Measurements from ENCODE around the gene NDEL1.

Gene NDEL1

DNA sequence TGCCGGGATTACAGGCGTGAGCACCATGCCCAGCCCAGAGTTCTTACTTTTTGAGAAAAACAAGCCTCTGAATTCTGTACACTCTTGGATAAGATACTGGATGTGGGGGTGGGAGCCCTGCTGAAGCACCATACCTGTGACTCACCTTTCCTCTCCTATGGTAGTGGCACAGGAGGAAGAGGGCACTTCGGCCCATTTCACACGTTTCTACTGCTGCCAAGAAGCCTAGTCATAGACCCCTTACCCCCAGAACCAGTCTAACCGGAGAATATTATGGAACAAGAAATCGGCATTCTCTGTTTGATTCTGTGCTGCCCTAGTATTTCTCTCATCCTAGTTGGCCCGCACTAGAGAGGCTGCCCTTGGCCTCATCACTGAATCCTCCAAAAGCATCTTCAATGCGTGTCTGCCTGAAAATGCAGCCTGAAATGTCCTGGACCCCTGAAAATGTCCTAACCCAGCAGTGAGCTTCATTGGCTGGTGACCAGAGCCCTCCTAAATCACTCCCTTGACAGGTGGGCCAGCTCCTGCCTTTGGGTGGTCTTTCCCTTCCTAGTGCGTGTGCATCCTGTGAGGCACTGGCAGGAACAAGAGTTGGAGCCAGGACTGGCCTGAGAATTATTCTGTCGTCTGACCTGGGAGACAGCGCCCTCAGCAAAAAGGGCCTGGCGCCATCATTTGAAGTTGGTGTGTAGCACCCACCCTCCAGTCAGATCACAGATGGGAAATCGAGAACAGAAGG, 37.9 kb downstream of the NDEL1 start:
- H3K9me3 Mint-ChIP-seq = no peaks in the 10 kb centered on the region
- no peaks in the 10 kb centered on the region for H3K4me1 Mint-ChIP-seq (ENCODE audit: low read depth)
- no peak for DNase-seq
- H3K27ac Mint-ChIP-seq = no peak overlapping the region
- H3K27me3 Mint-ChIP-seq = no peaks in the 10 kb centered on the region
- H3K36me3 Mint-ChIP-seq (ENCODE audit: low read depth) = peaks cover 86% of the 10 kb centered on the region
- H3K4me3 Mint-ChIP-seq = no peak overlapping the region

DNA sequence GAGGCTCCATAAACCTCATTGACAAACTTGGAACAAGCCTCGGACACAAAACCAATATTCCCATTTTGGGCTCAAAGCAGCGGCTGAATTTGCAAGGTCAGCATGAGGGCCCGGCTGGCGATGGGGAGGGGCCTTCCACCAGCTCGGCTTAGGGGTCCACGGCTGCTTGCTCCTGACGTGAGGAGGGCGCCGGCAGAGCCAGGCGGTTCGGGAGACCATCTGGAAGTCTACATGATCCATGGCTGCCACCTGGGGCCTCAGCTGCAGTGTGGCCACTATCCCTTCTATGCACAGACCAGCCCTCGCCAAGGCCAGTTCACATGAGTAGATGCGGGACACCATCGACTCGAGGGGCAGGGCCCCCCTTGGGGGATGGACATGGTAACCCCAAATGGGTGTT, 39.1 kb downstream of the NDEL1 start:
- H3K9me3 Mint-ChIP-seq = no peaks in the 10 kb centered on the region
- H3K4me3 Mint-ChIP-seq = no peak overlapping the region
- no peaks in the 10 kb centered on the region for H3K4me1 Mint-ChIP-seq (ENCODE audit: low read depth)
- H3K36me3 Mint-ChIP-seq (ENCODE audit: low read depth) = peaks cover 91% of the 10 kb centered on the region
- H3K27ac Mint-ChIP-seq = no peak overlapping the region
- no peaks in the 10 kb centered on the region for H3K27me3 Mint-ChIP-seq
- no peak for DNase-seq

DNA sequence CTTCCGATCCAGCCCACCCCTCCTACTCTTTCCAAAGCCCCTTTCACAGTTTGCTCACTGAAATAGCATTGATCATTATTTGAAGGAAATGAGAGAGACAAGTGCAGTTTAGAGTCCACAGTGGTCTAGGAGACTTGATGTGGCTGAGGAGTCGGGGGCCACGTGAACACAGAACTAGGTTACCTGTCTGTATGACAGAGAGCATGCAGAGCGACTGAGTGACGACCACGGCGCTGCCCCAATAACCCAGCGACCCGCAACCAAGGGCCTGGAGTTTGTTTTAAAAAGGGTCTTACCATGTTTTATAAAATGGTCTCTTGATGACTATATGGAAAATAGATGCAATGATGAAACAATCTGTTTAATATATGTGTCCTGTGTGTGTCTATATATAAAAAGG, 39.5 kb downstream of the NDEL1 start:
- no peak for DNase-seq
- Mint-ChIP-seq H3K9me3 (no peaks in the 10 kb centered on the region), H3K4me1 (ENCODE audit: low read depth) (no peaks in the 10 kb centered on the region), H3K4me3 (no peak overlapping the region), H3K36me3 (ENCODE audit: low read depth) (peaks cover 91% of the 10 kb centered on the region), H3K27ac (no peak overlapping the region), H3K27me3 (no peaks in the 10 kb centered on the region)

DNA sequence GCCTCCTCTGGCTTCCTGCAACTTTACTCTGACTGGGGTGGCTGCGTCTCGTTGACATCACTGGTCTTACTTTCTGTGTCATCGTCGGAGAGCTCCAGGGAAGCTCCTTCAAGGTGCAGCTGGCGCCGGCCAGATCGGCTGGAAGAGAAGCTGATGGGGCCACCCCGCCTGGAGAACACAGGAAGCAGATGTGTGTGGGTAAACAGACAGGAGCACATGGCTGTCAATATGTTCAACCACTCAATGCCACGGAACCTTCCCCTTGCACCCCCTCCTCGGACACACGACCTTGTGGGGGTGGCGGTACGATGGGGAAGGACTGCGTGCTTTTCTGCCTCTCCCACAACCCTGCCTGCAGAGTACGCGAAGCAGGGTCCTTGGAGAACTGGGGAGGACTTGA, 40.1 kb downstream of the NDEL1 start:
- H3K4me3 Mint-ChIP-seq = no peak overlapping the region
- H3K27me3 Mint-ChIP-seq = no peaks in the 10 kb centered on the region
- H3K27ac Mint-ChIP-seq = peak overlapping the region; percentile 9
- H3K9me3 Mint-ChIP-seq = no peaks in the 10 kb centered on the region
- H3K4me1 Mint-ChIP-seq (ENCODE audit: low read depth) = no peaks in the 10 kb centered on the region
- peaks cover 94% of the 10 kb centered on the region for H3K36me3 Mint-ChIP-seq (ENCODE audit: low read depth)
- DNase-seq = no peak

DNA sequence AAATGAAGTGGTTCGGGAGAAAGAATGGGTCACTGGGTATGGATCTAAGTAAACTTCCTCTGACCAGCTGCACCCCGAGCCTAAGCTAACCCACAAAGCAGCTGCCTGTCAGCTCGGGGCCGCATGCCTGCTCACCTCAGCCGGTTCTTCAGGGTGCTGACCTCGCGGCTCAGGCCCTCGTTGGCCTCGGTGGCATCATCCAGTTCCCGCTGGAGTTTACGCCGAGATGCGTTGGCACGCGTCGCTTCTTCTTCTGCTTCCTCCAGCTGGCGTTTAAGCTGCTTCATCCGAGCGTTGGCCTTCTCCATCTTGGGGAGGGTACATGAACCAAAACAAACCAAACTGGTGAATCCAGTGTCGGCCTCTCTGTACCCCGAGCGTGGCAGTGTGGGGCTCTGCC, 41.1 kb downstream of the NDEL1 start:
- H3K4me1 Mint-ChIP-seq (ENCODE audit: low read depth) = no peaks in the 10 kb centered on the region
- no peak overlapping the region for H3K4me3 Mint-ChIP-seq
- peaks cover 94% of the 10 kb centered on the region for H3K36me3 Mint-ChIP-seq (ENCODE audit: low read depth)
- no peak overlapping the region for H3K27ac Mint-ChIP-seq
- no peaks in the 10 kb centered on the region for H3K9me3 Mint-ChIP-seq
- DNase-seq = no peak
- H3K27me3 Mint-ChIP-seq = no peaks in the 10 kb centered on the region

DNA sequence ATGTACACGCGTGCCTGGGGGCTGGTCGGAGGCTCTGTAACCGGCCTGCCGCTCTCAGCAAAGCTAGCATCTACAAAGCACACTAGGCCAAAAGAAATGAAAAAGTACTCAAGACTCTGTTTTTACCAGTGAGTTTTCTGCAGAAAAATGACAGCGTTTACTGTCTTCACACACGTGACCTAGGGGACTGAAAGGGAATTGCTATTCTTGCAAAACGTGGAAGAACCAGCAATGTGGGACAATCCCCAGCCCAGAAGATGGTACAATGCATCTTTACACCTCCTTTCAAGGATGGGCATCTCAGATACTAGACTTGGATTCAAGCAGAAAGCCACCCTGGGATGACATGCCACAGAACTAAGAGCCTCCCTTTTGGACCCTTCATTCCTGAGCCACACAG, 41.5 kb downstream of the NDEL1 start:
- H3K36me3 Mint-ChIP-seq (ENCODE audit: low read depth) = peaks cover 94% of the 10 kb centered on the region
- no peaks in the 10 kb centered on the region for H3K27me3 Mint-ChIP-seq
- no peak overlapping the region for H3K27ac Mint-ChIP-seq
- no peaks in the 10 kb centered on the region for H3K9me3 Mint-ChIP-seq
- no peaks in the 10 kb centered on the region for H3K4me1 Mint-ChIP-seq (ENCODE audit: low read depth)
- no peak for DNase-seq
- no peak overlapping the region for H3K4me3 Mint-ChIP-seq

DNA sequence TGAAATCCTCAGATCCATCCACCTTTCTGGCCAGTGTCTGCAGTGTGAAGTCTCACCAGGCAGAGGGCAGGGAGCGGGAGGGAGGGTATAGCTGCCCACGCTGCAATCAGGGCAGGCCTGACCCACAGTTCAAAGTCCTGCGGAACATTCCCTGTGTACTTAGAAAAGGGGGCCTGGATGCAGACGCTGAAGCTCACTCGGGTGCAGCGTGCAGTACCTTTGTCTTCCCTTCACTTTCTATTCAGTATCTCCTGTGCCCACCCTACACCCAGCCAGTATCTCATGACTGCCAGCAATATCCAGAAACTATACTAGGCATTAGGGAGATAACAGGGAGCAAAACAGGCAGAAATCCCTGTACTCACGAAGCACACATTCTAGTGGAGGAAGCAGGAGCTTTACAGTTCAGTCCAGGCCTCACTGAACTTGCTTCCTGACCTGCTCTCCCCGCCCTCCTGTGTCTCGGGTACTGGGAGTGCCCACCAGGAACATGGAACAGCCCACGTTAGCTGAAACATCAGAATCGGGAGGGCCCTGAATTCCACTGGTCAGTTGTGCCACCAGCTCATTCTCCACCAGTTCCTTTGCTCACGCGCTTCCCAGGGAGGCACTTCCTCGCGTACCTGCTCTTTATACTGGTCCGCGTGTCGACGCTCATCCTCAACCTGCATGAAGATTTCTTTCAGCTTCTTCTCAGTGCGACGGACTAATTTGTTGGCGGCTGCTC, 42.2 kb downstream of the NDEL1 start:
- no peaks in the 10 kb centered on the region for H3K27me3 Mint-ChIP-seq
- no peak overlapping the region for H3K4me3 Mint-ChIP-seq
- H3K4me1 Mint-ChIP-seq (ENCODE audit: low read depth) = no peaks in the 10 kb centered on the region
- peaks cover 2% of the 10 kb centered on the region for H3K9me3 Mint-ChIP-seq
- no peak overlapping the region for H3K27ac Mint-ChIP-seq
- peaks cover 96% of the 10 kb centered on the region for H3K36me3 Mint-ChIP-seq (ENCODE audit: low read depth)
- no peak for DNase-seq

DNA sequence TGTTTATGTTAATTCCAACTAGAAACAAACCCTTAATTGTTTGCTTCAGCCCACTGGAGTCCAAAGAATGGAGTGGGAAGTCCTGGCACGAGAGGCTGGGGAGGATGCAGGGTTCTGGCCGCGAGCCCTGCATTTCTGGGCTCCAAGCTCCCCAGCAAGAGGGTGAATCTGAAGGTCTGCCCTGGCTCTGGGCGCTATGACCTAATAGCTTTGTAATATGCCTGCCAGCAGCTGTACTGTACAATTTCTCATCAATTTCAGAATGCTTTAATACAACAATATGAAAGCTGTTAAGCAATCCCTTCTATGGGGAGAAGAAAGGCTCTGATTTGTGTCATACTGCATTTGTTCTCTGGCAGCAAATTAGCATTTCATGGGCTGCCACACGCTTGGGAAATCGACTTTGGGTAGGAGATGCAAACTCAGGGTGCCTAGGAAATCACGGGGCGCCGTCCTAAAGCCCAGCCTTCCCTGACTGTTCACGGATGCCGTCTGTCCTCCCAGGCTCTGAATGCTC, 43.8 kb downstream of the NDEL1 start:
- Mint-ChIP-seq H3K27ac (no peak overlapping the region), H3K4me3 (no peak overlapping the region)
- DNase-seq = no peak

DNA sequence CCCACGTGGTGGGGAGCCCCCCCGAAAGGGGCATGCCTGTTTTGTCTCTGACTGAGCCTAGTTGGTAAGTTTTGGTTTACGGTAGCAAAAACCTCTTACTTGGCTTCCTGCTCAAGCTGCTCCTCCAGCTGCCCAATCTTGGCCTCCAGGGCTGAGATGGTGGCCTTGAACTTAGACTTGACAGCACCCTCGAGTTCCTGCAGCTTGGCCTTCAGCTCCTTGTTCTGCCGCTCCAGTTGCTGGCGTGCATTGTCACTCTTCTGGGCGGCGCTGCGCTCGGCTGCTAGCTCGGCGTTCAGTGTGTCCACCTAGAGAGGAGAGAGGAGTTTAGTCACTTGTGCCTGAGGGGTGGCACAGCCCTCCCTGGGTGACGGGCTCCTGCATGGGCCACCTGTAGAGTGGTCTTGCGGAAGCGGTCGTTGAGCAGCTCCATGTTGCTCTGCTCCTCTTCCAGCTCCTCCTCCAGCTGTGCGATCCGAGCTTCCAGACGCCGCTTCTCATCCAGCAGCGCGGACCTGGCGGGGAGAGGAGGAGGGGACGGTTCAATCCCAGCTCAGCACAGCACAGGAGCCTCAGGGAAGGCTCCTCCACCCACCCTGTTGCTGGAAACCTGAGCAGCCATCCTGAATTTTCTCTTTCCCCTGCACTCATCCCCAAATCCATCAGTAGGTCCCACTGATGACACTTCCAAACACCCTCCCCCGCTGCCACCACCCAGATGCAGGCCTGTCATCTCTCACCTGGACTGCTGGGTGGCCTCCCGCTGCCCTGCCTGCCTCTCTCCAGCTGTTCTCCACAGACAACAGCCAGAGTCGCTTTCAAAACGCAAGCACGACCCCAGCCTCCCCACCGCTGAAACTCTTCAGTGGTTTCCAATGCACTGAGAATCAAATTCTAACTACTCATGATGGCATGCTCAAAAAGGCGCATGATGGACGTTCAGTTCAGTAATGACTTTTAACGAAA, 44.6 kb downstream of the NDEL1 start:
- H3K27ac Mint-ChIP-seq = no peak overlapping the region
- no peak for DNase-seq
- H3K4me1 Mint-ChIP-seq (ENCODE audit: low read depth) = no peaks in the 10 kb centered on the region
- H3K9me3 Mint-ChIP-seq = peaks cover 16% of the 10 kb centered on the region
- H3K27me3 Mint-ChIP-seq = no peaks in the 10 kb centered on the region
- H3K36me3 Mint-ChIP-seq (ENCODE audit: low read depth) = peaks cover 95% of the 10 kb centered on the region
- no peak overlapping the region for H3K4me3 Mint-ChIP-seq

More for the DNA sequence above, 43.8 kb downstream of the NDEL1 start:
- Mint-ChIP-seq H3K27me3 (no peaks in the 10 kb centered on the region), H3K9me3 (peaks cover 11% of the 10 kb centered on the region), H3K4me1 (ENCODE audit: low read depth) (no peaks in the 10 kb centered on the region), H3K36me3 (ENCODE audit: low read depth) (peaks cover 95% of the 10 kb centered on the region)

DNA sequence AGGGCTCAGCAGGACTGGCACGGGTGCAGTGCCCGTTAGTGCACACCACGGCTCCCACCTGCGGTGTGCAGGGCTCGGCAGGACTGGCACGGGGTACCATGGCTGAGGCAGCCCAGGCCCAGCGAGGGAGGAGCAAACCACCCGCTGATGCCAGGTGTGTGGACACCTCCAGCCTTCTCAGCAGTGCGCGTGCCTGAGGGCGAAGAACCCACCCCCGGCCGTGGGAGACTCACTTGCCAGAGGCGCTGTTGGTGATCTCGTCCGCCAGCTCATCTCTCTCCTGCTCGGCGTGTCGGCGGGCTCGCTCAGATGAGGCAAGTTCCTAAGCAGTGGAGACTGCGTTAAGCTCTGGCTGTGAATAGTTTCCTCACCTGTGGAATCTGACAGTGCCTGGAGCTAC, 45.4 kb downstream of the NDEL1 start:
- H3K4me1 Mint-ChIP-seq (ENCODE audit: low read depth) = no peaks in the 10 kb centered on the region
- peaks cover 95% of the 10 kb centered on the region for H3K36me3 Mint-ChIP-seq (ENCODE audit: low read depth)
- H3K4me3 Mint-ChIP-seq = no peak overlapping the region
- H3K27ac Mint-ChIP-seq = no peak overlapping the region
- no peak for DNase-seq
- H3K9me3 Mint-ChIP-seq = peaks cover 19% of the 10 kb centered on the region
- H3K27me3 Mint-ChIP-seq = no peaks in the 10 kb centered on the region

DNA sequence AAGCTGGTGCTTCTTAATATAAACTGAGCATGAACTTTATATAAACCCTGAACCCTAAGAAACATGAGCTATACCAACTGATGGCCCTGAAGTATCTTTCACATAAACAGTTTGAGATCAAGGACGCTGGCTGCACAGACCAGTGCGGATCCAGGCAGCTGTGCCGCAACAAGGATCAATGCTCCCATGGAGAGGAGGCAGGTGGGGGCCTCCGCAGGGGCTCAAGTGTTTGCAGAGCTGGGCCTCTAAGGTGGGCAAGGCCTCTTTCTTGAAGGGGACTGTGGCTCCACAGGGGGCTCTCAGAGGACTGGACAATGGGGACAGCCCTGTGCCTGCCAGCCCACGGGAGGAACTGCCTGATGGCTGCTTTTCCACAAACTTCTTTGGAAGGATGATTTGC, 46.0 kb downstream of the NDEL1 start:
- Mint-ChIP-seq H3K27ac (no peak overlapping the region), H3K9me3 (peaks cover 19% of the 10 kb centered on the region), H3K36me3 (ENCODE audit: low read depth) (peaks cover 92% of the 10 kb centered on the region), H3K27me3 (no peaks in the 10 kb centered on the region), H3K4me1 (ENCODE audit: low read depth) (no peaks in the 10 kb centered on the region), H3K4me3 (no peak overlapping the region)
- no peak for DNase-seq

DNA sequence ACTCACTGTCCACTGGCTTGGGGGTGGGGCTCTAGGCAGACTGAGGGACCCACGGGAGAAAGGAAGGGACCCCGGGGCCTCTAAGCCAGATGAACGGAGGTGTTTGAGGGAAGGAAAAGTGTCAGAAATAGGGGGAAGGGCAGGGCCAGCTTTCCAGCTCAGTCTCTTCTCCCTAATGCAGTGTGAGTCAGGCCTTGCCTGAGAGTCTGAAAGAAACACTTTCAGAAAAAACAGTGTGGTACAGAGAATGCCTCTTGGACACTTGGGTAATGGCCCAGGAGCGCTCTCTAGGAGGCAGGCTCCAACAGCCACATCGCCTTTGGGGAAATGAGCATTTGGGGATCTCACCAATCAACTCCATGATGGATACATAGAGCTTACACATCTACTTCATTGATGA, 46.9 kb downstream of the NDEL1 start:
- Mint-ChIP-seq H3K4me3 (no peak overlapping the region), H3K36me3 (ENCODE audit: low read depth) (peaks cover 93% of the 10 kb centered on the region), H3K27me3 (no peaks in the 10 kb centered on the region), H3K9me3 (peaks cover 19% of the 10 kb centered on the region), H3K27ac (no peak overlapping the region), H3K4me1 (ENCODE audit: low read depth) (no peaks in the 10 kb centered on the region)
- DNase-seq = no peak

DNA sequence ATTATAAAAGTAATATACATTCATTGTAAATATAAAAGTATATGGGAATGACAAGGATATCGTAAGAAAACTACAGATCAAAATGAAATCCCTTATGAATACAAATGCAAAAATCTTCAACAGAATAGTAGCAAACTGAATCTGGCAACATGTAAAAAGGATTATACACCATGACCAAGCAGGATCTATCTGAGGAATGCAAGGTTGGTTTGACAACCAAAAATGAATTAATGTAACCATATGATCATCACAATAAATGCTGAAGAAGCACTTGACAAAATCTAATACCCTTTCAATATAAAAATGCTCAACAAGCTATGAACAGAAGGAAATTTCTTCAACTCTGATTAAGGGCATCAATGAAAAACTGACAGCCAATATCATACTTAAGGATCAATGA, 48.8 kb downstream of the NDEL1 start:
- no peak for DNase-seq
- H3K27me3 Mint-ChIP-seq = no peaks in the 10 kb centered on the region
- H3K9me3 Mint-ChIP-seq = peaks cover 19% of the 10 kb centered on the region
- H3K4me3 Mint-ChIP-seq = no peak overlapping the region
- H3K36me3 Mint-ChIP-seq (ENCODE audit: low read depth) = peaks cover 91% of the 10 kb centered on the region
- no peaks in the 10 kb centered on the region for H3K4me1 Mint-ChIP-seq (ENCODE audit: low read depth)
- H3K27ac Mint-ChIP-seq = no peak overlapping the region

DNA sequence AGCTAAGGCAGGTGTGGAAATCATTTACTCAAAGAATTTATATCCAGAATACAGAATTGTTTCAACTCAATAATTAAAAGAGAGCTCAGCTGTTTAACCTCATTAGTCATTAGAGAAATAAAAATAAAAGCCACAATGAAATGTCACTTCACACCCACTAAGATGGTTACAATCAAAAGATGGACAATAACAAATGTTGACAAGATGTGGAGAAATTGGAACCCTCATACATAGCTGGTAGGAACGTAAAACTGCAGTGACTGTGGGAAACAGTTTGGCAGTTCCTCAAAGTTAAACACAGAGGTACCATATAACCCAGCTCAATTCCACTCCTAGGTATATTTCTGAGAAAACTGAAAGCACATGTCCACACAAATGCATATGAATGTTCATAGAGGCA, 49.8 kb downstream of the NDEL1 start:
- no peaks in the 10 kb centered on the region for H3K27me3 Mint-ChIP-seq
- peaks cover 84% of the 10 kb centered on the region for H3K36me3 Mint-ChIP-seq (ENCODE audit: low read depth)
- DNase-seq = no peak
- H3K27ac Mint-ChIP-seq = no peak overlapping the region
- no peaks in the 10 kb centered on the region for H3K4me1 Mint-ChIP-seq (ENCODE audit: low read depth)
- H3K9me3 Mint-ChIP-seq = peaks cover 19% of the 10 kb centered on the region
- H3K4me3 Mint-ChIP-seq = no peak overlapping the region
